Natural killer cell (primary cell): ENCODE measurements around the gene CERKL. TPM values are rescaled to one million over a fixed set of nuclear protein-coding genes. Genes with fewer than 3 reads are reported as not detected.
A peak's percentile ranks its signal among the peaks of the same experiment; 100 is the strongest.

ENCODE experiments used
- ATAC-seq, 3 donors: fragments of 150-1000 bp in 2 of 3; fragments of 200-7000 bp in 1 of 3; cut with Tn5 transposase; 1 replicate in 1 of 3; 2 replicates in 2 of 3; pipeline ENCODE4 v1.10.0; 2021; ENCODE audit warnings: mild to moderate bottlenecking in 2 of 3, moderate library complexity in 2 of 3
- DNase-seq, 2 donors: peaks; one replicate each; pipeline versions ENCODE4 v3.0.0 to v3.0.0-alpha.2; 2013 to 2021; ENCODE audit warnings: mixed read lengths in 1 of 2
- H3K27ac ChIP-seq: one replicate; pipeline ENCODE4 v1.5.1; 2013; ENCODE audit warnings: mild to moderate bottlenecking, low read length
- H3K27me3 ChIP-seq: one replicate; pipeline ENCODE4 v1.6.1; 2013; ENCODE audit warnings: low read length; ENCODE audit not compliant: control insufficient read depth, insufficient read depth
- H3K36me3 ChIP-seq: one replicate; pipeline ENCODE4 v1.6.1; 2013; ENCODE audit warnings: low read length; ENCODE audit not compliant: control insufficient read depth, insufficient read depth
- H3K4me1 ChIP-seq: one replicate; pipeline ENCODE4 v1.6.1; 2013; ENCODE audit warnings: low read length; ENCODE audit not compliant: control insufficient read depth, insufficient read depth
- H3K4me3 ChIP-seq: one replicate; pipeline ENCODE4 v1.5.1; 2013; ENCODE audit warnings: low read length
- H3K9me3 ChIP-seq: one replicate; pipeline ENCODE4 v1.6.1; 2013; ENCODE audit warnings: low read length; ENCODE audit not compliant: control insufficient read depth, insufficient read depth
- H3K27ac Mint-ChIP-seq, 2 donors: one replicate each; pipeline ENCODE4 v1.8.0; 2022; ENCODE audit warnings: mild to moderate bottlenecking in 2 of 2, mixed read lengths in 2 of 2, moderate library complexity in 1 of 2
- H3K27me3 Mint-ChIP-seq, 2 donors: one replicate each; pipeline ENCODE4 v1.8.0; 2022; ENCODE audit warnings: low read depth in 2 of 2, mixed read lengths in 2 of 2
- H3K36me3 Mint-ChIP-seq: one replicate; pipeline ENCODE4 v1.8.0; 2022; ENCODE audit warnings: mixed read lengths
- H3K4me1 Mint-ChIP-seq, 2 donors: one replicate each; pipeline ENCODE4 v1.8.0; 2022; ENCODE audit warnings: mixed read lengths in 2 of 2
- H3K4me3 Mint-ChIP-seq: one replicate; pipeline ENCODE4 v1.8.0; 2022; ENCODE audit warnings: mild to moderate bottlenecking, moderate library complexity, mixed read lengths
- H3K9me3 Mint-ChIP-seq, 2 donors: one replicate each; pipeline ENCODE4 v1.8.0; 2022; ENCODE audit warnings: mixed read lengths in 2 of 2
- WGBS: methylation state at CpG from one replicate; pipeline ENCODE4 v1.1.7; 2013; ENCODE audit warnings: missing lambda C conversion rate; ENCODE audit not compliant: insufficient coverage; 5-methylcytosine and 5-hydroxymethylcytosine counted together
- intact Hi-C: fragments of 100-400 bp; cut with micrococcal nuclease; formaldehyde crosslinking; loops from one replicate; pipeline ENCODE4 v1.14.2; 2022
- total RNA-seq, 4 donors: library from RNA; stranded (reverse); fragments of 120-200 nt in 1 of 4; gene quantifications; one replicate each; pipeline versions ENCODE4 v1.2.3 to v1.2.4, GENCODE V29; 2013 to 2022
- TF ChIP-seq, protein P1 (sequence below): fragments of 200-600 bp; IDR thresholded peaks from one replicate; pipeline ENCODE4 v1.8.0; 2022; ENCODE audit warnings: antibody characterized with exemption

Gene CERKL
- total RNA-seq, 3 donors from 2014 or later (not counting 1 experiment from before 2014, with no cell fraction given), result not detected

DNA sequence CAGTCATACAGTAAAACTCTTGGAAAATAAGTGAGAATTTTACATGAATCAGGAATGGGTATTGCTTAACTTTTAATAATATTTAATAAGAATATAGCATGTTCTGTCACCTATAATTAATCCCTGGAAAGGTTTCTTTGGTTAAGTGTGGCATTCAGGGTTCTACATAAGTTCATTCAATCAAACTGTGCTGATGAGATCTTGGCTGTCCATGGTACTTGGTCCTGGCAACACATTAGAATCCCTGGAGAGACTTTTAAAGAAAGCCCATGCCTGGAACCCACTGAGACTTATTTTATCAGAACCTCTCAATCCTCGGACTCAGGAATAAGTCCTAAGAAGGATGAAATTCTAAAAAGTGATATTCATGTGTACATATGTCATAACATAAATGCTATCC, 60.3 kb downstream of the CERKL start:
- no peaks in the 10 kb centered on the region for H3K9me3 ChIP-seq
- no peak overlapping the region for H3K27ac ChIP-seq
- H3K4me1 ChIP-seq, result no peaks in the 10 kb centered on the region
- no peak for DNase-seq
- TF ChIP-seq, protein P1, sequence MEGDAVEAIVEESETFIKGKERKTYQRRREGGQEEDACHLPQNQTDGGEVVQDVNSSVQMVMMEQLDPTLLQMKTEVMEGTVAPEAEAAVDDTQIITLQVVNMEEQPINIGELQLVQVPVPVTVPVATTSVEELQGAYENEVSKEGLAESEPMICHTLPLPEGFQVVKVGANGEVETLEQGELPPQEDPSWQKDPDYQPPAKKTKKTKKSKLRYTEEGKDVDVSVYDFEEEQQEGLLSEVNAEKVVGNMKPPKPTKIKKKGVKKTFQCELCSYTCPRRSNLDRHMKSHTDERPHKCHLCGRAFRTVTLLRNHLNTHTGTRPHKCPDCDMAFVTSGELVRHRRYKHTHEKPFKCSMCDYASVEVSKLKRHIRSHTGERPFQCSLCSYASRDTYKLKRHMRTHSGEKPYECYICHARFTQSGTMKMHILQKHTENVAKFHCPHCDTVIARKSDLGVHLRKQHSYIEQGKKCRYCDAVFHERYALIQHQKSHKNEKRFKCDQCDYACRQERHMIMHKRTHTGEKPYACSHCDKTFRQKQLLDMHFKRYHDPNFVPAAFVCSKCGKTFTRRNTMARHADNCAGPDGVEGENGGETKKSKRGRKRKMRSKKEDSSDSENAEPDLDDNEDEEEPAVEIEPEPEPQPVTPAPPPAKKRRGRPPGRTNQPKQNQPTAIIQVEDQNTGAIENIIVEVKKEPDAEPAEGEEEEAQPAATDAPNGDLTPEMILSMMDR, result no peak
- Mint-ChIP-seq H3K27ac (no peak overlapping the region), H3K4me1 (no peaks in the 10 kb centered on the region), H3K9me3 (no peaks in the 10 kb centered on the region), H3K36me3 (no peaks in the 10 kb centered on the region), H3K27me3 (peaks cover 0 to 10% of the 10 kb centered on the region in 2 donors), H3K4me3 (no peak overlapping the region)
- WGBS, result no CpG with 5 or more reads among the region's 1 CpG
- intact Hi-C loops, result no loop called here
- H3K27me3 ChIP-seq, result no peaks in the 10 kb centered on the region
- no peaks in the 10 kb centered on the region for H3K36me3 ChIP-seq
- no peak for ATAC-seq
- H3K4me3 ChIP-seq, result no peak overlapping the region

GRCh38 chr2:181594322-181594721, 62.6 kb downstream of the CERKL start:
- intact Hi-C loops, result no loop called here
- Mint-ChIP-seq H3K27me3 (peaks cover 0 to 12% of the 10 kb centered on the region in 2 donors), H3K4me3 (no peak overlapping the region)

DNA sequence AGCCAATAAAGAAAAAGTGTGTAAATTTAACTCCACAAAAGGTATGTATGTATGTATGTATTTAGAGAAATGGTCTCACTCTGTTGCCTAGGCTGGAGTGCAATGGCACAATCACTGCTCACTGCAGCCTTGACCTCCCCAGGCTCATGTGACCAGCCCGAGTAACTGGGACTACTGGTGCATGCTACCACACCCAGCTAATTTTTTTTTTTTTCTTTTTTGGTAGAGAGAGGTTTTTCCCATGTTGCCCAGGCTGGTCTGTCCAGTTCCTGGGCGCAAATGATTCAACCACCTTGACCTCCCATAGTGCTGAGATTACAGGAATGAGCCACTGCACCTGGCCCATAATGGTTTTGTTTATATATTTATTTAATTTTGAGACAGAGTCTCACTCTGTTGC, 67.1 kb downstream of the CERKL start:
- WGBS, result 100% methylated on average over 1 of the region's 2 CpGs
- Histone ChIP-seq H3K36me3 (no peaks in the 10 kb centered on the region), H3K4me1 (no peaks in the 10 kb centered on the region), H3K9me3 (no peaks in the 10 kb centered on the region), H3K27ac (no peak overlapping the region), H3K27me3 (no peaks in the 10 kb centered on the region), H3K4me3 (no peak overlapping the region)
- Mint-ChIP-seq H3K27me3 (peaks cover 7 to 46% of the 10 kb centered on the region in 2 donors), H3K36me3 (no peaks in the 10 kb centered on the region), H3K9me3 (no peaks in the 10 kb centered on the region), H3K4me1 (peaks cover 24 to 26% of the 10 kb centered on the region in 2 donors), H3K4me3 (no peak overlapping the region), H3K27ac (no peak overlapping the region)
- TF ChIP-seq, protein P1, result no peak
- ATAC-seq, result no peak
- DNase-seq, result no peak
- intact Hi-C loops, result no loop called here

More at GRCh38 chr2:181594322-181594721, 62.6 kb downstream of the CERKL start:
- Histone ChIP-seq H3K4me1 (no peaks in the 10 kb centered on the region), H3K4me3 (no peak overlapping the region), H3K27me3 (no peaks in the 10 kb centered on the region), H3K9me3 (no peaks in the 10 kb centered on the region), H3K36me3 (no peaks in the 10 kb centered on the region), H3K27ac (no peak overlapping the region)
- no peak overlapping the region for H3K27ac Mint-ChIP-seq
- DNase-seq, result no peak
- 64% methylated on average over 1 of the region's 2 CpGs for WGBS
- no peaks in the 10 kb centered on the region for H3K9me3 Mint-ChIP-seq
- ATAC-seq, result no peak
- TF ChIP-seq, protein P1, result no peak
- no peaks in the 10 kb centered on the region for H3K36me3 Mint-ChIP-seq
- no peaks in the 10 kb centered on the region for H3K4me1 Mint-ChIP-seq

GRCh38 chr2:181588546-181588945, 68.4 kb downstream of the CERKL start:
- Histone ChIP-seq H3K4me3 (no peak overlapping the region), H3K9me3 (no peaks in the 10 kb centered on the region), H3K27ac (no peak overlapping the region), H3K36me3 (no peaks in the 10 kb centered on the region), H3K4me1 (no peaks in the 10 kb centered on the region), H3K27me3 (no peaks in the 10 kb centered on the region)
- Mint-ChIP-seq H3K4me1 (peaks cover 24 to 26% of the 10 kb centered on the region in 2 donors), H3K27ac (no peak overlapping the region), H3K27me3 (peaks cover 8 to 49% of the 10 kb centered on the region in 2 donors), H3K4me3 (no peak overlapping the region), H3K36me3 (no peaks in the 10 kb centered on the region), H3K9me3 (no peaks in the 10 kb centered on the region)
- WGBS, result 71% methylated on average over 1 of the region's 3 CpGs
- TF ChIP-seq, protein P1, result no peak
- peak in 1 of 3 donors; percentile 73 for ATAC-seq
- intact Hi-C loops, result no loop called here
- DNase-seq, result no peak
